H9 (cell line): Measurements from ENCODE around the gene C2CD2. TPM values are rescaled to one million over a fixed set of nuclear protein-coding genes. Genes with fewer than 3 reads are reported as not detected.

Experiments
- DNase-seq: peaks from one replicate; pipeline ENCODE4 v3.0.0-alpha.2; 2017
- H2AFZ ChIP-seq: one replicate; pipeline ENCODE4 v1.6.1; 2013; ENCODE audit warnings: mild to moderate bottlenecking, low read length, control low read depth, moderate library complexity
- H2AK5ac ChIP-seq: 2 replicates; pipeline ENCODE4 v1.6.1; 2013; ENCODE audit warnings: low read length, control low read depth, mixed read lengths; ENCODE audit not compliant: insufficient read length
- H2BK120ac ChIP-seq: one replicate; pipeline ENCODE4 v1.6.1; 2013; ENCODE audit warnings: low read depth, mild to moderate bottlenecking, low read length, control low read depth, inconsistent platforms; ENCODE audit not compliant: poor library complexity, severe bottlenecking
- H2BK12ac ChIP-seq: 2 replicates; pipeline ENCODE4 v1.6.1; 2013; ENCODE audit warnings: low read length, control low read depth, mixed read lengths, low read depth; ENCODE audit not compliant: insufficient read length
- H2BK15ac ChIP-seq: 2 replicates; pipeline ENCODE4 v1.6.1; 2013; ENCODE audit warnings: low read depth, low read length, control low read depth
- H2BK20ac ChIP-seq: one replicate; pipeline ENCODE4 v1.6.1; 2013; ENCODE audit warnings: low read depth, mild to moderate bottlenecking, low read length, control low read depth, inconsistent platforms; ENCODE audit not compliant: poor library complexity, severe bottlenecking
- H2BK5ac ChIP-seq: 2 replicates; pipeline ENCODE4 v1.6.1; 2013; ENCODE audit warnings: low read length, control low read depth, mixed read lengths; ENCODE audit not compliant: insufficient read length
- H3K14ac ChIP-seq: 2 replicates; pipeline ENCODE4 v1.6.1; 2013; ENCODE audit warnings: low read length, control low read depth; ENCODE audit not compliant: insufficient read depth
- H3K18ac ChIP-seq: 2 replicates; pipeline ENCODE4 v1.6.1; 2013; ENCODE audit warnings: low read depth, mild to moderate bottlenecking, mixed read lengths, low read length, control low read depth; ENCODE audit not compliant: insufficient read length
- H3K23ac ChIP-seq: 2 replicates; pipeline ENCODE4 v1.6.1; 2013; ENCODE audit warnings: low read length, control low read depth, mixed read lengths, low read depth; ENCODE audit not compliant: insufficient read length
- H3K23me2 ChIP-seq: 2 replicates; pipeline ENCODE4 v1.6.1; 2013; ENCODE audit warnings: low read depth, mild to moderate bottlenecking, mixed read lengths, low read length, control low read depth; ENCODE audit not compliant: insufficient read length, poor library complexity, severe bottlenecking
- H3K27ac ChIP-seq: 2 replicates; pipeline ENCODE4 v1.5.1; 2013; ENCODE audit warnings: low read length, control low read depth, mixed read lengths, low read depth; ENCODE audit not compliant: insufficient read length
- H3K27me3 ChIP-seq: 2 replicates; pipeline ENCODE4 v1.6.1; 2013; ENCODE audit warnings: low read length, control low read depth, inconsistent platforms; ENCODE audit not compliant: insufficient read depth
- H3K4ac ChIP-seq: 2 replicates; pipeline ENCODE4 v1.6.1; 2013; ENCODE audit warnings: low read depth, mild to moderate bottlenecking, control low read depth, inconsistent platforms, low read length, moderate library complexity
- H3K4me1 ChIP-seq: 2 replicates; pipeline ENCODE4 v1.6.1; 2013; ENCODE audit warnings: low read length, control low read depth, inconsistent platforms; ENCODE audit not compliant: insufficient read depth
- H3K4me2 ChIP-seq: 2 replicates; pipeline ENCODE4 v1.6.1; 2013; ENCODE audit warnings: low read length, control low read depth, mixed read lengths; ENCODE audit not compliant: insufficient read length, insufficient read depth
- H3K56ac ChIP-seq: 2 replicates; pipeline ENCODE4 v1.6.1; 2013; ENCODE audit warnings: low read depth, mild to moderate bottlenecking, mixed read lengths, low read length, control low read depth; ENCODE audit not compliant: insufficient read length
- H3K79me1 ChIP-seq: 2 replicates; pipeline ENCODE4 v1.6.1; 2013; ENCODE audit warnings: low read depth, mild to moderate bottlenecking, moderate library complexity, low read length, control low read depth, inconsistent platforms; ENCODE audit not compliant: insufficient read depth, poor library complexity, severe bottlenecking
- H3K79me2 ChIP-seq: 2 replicates; pipeline ENCODE4 v1.6.1; 2013; ENCODE audit warnings: low read length, control low read depth, inconsistent platforms; ENCODE audit not compliant: insufficient read depth
- H3K9ac ChIP-seq: 2 replicates; pipeline ENCODE4 v1.6.1; 2013; ENCODE audit warnings: low read length, control low read depth, mixed read lengths; ENCODE audit not compliant: insufficient read length; ENCODE audit errors: extremely low read depth
- H3K9me3 ChIP-seq: one replicate; pipeline ENCODE4 v1.6.1; 2013; ENCODE audit warnings: low read depth, low read length, inconsistent platforms; ENCODE audit not compliant: control insufficient read depth
- H3T11ph ChIP-seq: one replicate; pipeline ENCODE4 v1.6.1; 2013; ENCODE audit warnings: mild to moderate bottlenecking, low read length, control low read depth, inconsistent platforms
- H4K20me1 ChIP-seq: one replicate; pipeline ENCODE4 v1.6.1; 2013; ENCODE audit not compliant: control insufficient read depth, insufficient read length, insufficient read depth
- H4K5ac ChIP-seq: 2 replicates; pipeline ENCODE4 v1.6.1; 2013; ENCODE audit warnings: low read depth, mild to moderate bottlenecking, mixed read lengths, low read length, control low read depth; ENCODE audit not compliant: insufficient read length
- H4K8ac ChIP-seq: replicated peaks from 2 replicates; pipeline ENCODE4 v1.6.1; 2013; ENCODE audit warnings: low read length, control low read depth, mixed read lengths, low read depth; ENCODE audit not compliant: insufficient read length
- H4K91ac ChIP-seq: 2 replicates; pipeline ENCODE4 v1.6.1; 2013; ENCODE audit warnings: low read depth, mild to moderate bottlenecking, moderate library complexity, mixed read lengths, low read length, control low read depth; ENCODE audit not compliant: insufficient read length
- H3K27ac Mint-ChIP-seq, 3 experiments: 2 replicates in 2 of 3; 3 replicates in 1 of 3; pipeline ENCODE4 v1.8.0; 2020 to 2021; ENCODE audit warnings: mixed read lengths in 3 of 3, mild to moderate bottlenecking in 1 of 3, moderate library complexity in 1 of 3
- H3K27me3 Mint-ChIP-seq: 2 replicates; pipeline ENCODE4 v1.8.0; 2021; ENCODE audit warnings: low read depth, mild to moderate bottlenecking, moderate library complexity, mixed read lengths
- H3K36me3 Mint-ChIP-seq, 3 experiments: 2 replicates in 2 of 3; 3 replicates in 1 of 3; pipeline ENCODE4 v1.8.0; 2020 to 2021; ENCODE audit warnings: low read depth in 3 of 3, mixed read lengths in 3 of 3; ENCODE audit not compliant: insufficient read depth in 1 of 3
- H3K4me1 Mint-ChIP-seq, 2 experiments: 2 replicates each; pipeline ENCODE4 v1.8.0; 2020; ENCODE audit warnings: mixed read lengths in 2 of 2
- H3K4me3 Mint-ChIP-seq, 2 experiments: 2 replicates in 1 of 2; 3 replicates in 1 of 2; pipeline ENCODE4 v1.8.0; 2020 to 2021; ENCODE audit warnings: mild to moderate bottlenecking in 2 of 2, mixed read lengths in 2 of 2, moderate library complexity in 1 of 2
- H3K9me3 Mint-ChIP-seq, 2 experiments: 2 replicates in 1 of 2; 3 replicates in 1 of 2; pipeline ENCODE4 v1.8.0; 2020; ENCODE audit warnings: mild to moderate bottlenecking in 2 of 2, mixed read lengths in 2 of 2, moderate library complexity in 1 of 2
- CTCF ChIP-seq: fragments of 200-600 bp; sonication (generic); conservative IDR thresholded peaks from 3 replicates; pipeline ENCODE4 v1.8.0; 2021; ENCODE audit warnings: antibody characterized with exemption, mild to moderate bottlenecking
- WGBS: extraction: QIAGEN DNeasy Blood & Tissue Kit; methylation state at CpG from one replicate; pipeline ENCODE4 v1.1.7; 2013; ENCODE audit warnings: missing lambda C conversion rate, low lambda C conversion rate, mixed read lengths; ENCODE audit not compliant: insufficient read length; ENCODE audit errors: extremely low coverage; 5-methylcytosine and 5-hydroxymethylcytosine counted together
- total RNA-seq: library from RNA; stranded (reverse); gene quantifications from 2 replicates; pipeline ENCODE4 v1.2.1, GENCODE V29; 2021

C2CD2 gene
- total RNA-seq, 1 experiment from 2014 or later: 14.6 TPM

DNA sequence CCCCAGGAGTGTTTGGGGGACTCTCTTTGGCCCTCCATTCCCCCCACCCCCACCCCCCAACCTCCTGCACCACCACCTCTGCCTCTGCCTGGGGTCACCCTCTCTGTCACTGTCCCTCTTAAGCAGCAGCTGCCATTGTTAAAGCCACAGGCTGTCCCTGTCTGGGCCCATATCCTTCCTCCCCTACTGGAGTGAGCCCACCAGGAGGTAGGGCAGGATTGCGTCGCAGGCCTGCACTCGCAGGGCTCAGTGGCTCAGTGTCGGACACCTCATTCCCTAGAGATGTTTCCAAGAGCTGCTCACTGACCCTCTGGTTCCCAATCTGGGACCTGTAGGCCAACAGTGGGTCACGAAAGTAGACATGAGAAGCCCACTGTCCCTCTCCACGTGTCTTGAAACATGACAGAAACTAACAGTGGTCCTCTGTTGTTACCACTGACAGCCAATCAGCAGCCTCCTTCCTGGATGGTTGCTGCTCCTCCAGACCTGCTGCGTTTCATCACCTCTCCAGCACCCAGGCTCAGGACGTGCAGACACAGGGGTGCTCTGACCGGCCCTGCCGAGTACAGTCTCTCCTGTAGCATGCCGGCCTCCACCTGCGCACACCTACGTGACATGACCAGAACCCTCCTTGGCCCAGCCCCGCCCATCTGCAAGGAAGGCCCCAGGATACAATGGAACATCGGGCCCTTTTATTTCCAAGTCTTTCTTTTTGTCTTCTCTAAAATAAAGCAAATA lies 82.4 kb downstream of the C2CD2 start:
- H3K79me1 ChIP-seq: no peaks in the 10 kb centered on the region
- peaks cover 1% of the 10 kb centered on the region; the same call in 1 of the 2 replicates for H3K79me2 ChIP-seq
- H2BK12ac ChIP-seq: no peak overlapping the region
- no CpG with 5 or more reads among the region's 15 CpGs for WGBS
- H3K4me2 ChIP-seq: no peak overlapping the region
- no peak overlapping the region for H2BK120ac ChIP-seq
- DNase-seq: no peak
- no peak overlapping the region for H4K5ac ChIP-seq
- no peak overlapping the region for H3K23ac ChIP-seq
- no peak for TF ChIP-seq CTCF
- H3K9ac ChIP-seq: no peak overlapping the region
- H3K18ac ChIP-seq: no peak overlapping the region
- no peak overlapping the region; the same call in 1 of the 2 replicates for H3K14ac ChIP-seq
- peaks cover 4% of the 10 kb centered on the region for H3K23me2 ChIP-seq
- no peak overlapping the region for H3K56ac ChIP-seq
- H3K27ac ChIP-seq: no peak overlapping the region
- H4K20me1 ChIP-seq: no peaks in the 10 kb centered on the region
- no peak overlapping the region for H4K91ac ChIP-seq
- H3K4me1 ChIP-seq: no peaks in the 10 kb centered on the region
- Mint-ChIP-seq H3K9me3 (no peaks in the 10 kb centered on the region), H3K4me3 (no peak overlapping the region), H3K27me3 (no peaks in the 10 kb centered on the region), H3K27ac (no peak overlapping the region), H3K36me3 (peaks cover 0 to 2% (median 0%) of the 10 kb centered on the region in 3 experiments; a peak in 2 of 7 replicates), H3K4me1 (peaks cover 6 to 7% of the 10 kb centered on the region in 2 experiments; a peak in 3 of 4 replicates)
- no peaks in the 10 kb centered on the region for H3K9me3 ChIP-seq
- no peaks in the 10 kb centered on the region for H3K27me3 ChIP-seq
- no peak overlapping the region for H4K8ac ChIP-seq
- no peak overlapping the region for H2BK5ac ChIP-seq
- H2AK5ac ChIP-seq: no peak overlapping the region
- no peak overlapping the region for H2BK15ac ChIP-seq
- H3K4ac ChIP-seq: no peak overlapping the region
- no peak overlapping the region for H2BK20ac ChIP-seq
- H3T11ph ChIP-seq: no peak overlapping the region
- no peak overlapping the region for H2AFZ ChIP-seq
